ENCODE data around the gene RBBP8NL. TPM values are rescaled to one million over a fixed set of nuclear protein-coding genes. Genes with fewer than 3 reads are reported as not detected.

The RBBP8NL gene
- total and polyA plus RNA-seq, 2 donors (not counting 3 experiments of a cell fraction or from before 2014, with no cell fraction given), result not detected

DNA sequence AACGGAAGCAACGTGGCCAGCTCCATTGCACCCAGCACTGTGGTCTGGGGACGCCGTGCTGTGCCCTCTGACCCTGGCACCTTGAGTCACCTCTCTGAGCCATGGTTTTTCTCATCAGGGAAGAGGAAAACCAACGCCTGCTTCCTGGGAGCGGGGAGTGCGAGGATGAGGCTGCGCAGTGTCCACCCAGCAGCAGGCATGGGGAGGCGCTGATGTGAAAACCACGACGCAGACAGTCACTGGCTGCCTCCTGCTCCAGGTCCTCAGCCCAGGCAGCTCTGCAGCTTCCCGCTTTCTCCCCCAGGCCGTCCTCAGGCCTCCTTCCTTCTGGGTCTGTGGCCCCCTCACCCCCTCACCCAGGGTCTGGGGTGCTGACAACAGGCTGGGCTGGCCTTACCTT is 34.5 kb upstream of the RBBP8NL start:
- H3K9me1 ChIP-seq (replicated peaks; ENCODE audit: control insufficient read depth, extremely low read depth, insufficient read depth, low read length), result no peaks in the 10 kb centered on the region
- H3K79me2 ChIP-seq (ENCODE audit: control insufficient read depth, insufficient read depth, low read length), result no peaks in the 10 kb centered on the region
- no peaks in the 10 kb centered on the region for H3K36me3 ChIP-seq (ENCODE audit: control insufficient read depth in 2 of 2, extremely low read depth in 1 of 2, insufficient read depth in 2 of 2, low read length in 2 of 2)
- ChIA-PET CTCF (no interaction called here), POLR2A (no interaction called here)
- H3K27ac ChIP-seq (ENCODE audit: insufficient read depth, low read depth, low read length), result no peak overlapping the region
- no peak overlapping the region for H3K4me2 ChIP-seq (ENCODE audit: insufficient read depth, low read length)
- H3K4me1 ChIP-seq (ENCODE audit: control insufficient read depth, extremely low read depth, insufficient read depth, low read length), result no peaks in the 10 kb centered on the region
- dilution Hi-C loops (cut with MboI; ENCODE audit: extremely low pct_ligation_motif_present, low sequenced_read_pairs) (no loop called here), intact Hi-C loops (cut with micrococcal nuclease) (no loop called here)
- no peaks in the 10 kb centered on the region for H4K20me1 ChIP-seq (replicated peaks; ENCODE audit: control insufficient read depth, extremely low read depth, insufficient read depth, low read length)
- H3K9me3 ChIP-seq (replicated peaks; ENCODE audit: control insufficient read depth, insufficient read depth, low read length), result no peaks in the 10 kb centered on the region
- BruUV-seq (replicated peaks), result no TSS peak
- no peak overlapping the region for H2AFZ ChIP-seq (ENCODE audit: low read depth, low read length)
- H3K27me3 ChIP-seq (ENCODE audit: control insufficient read depth in 2 of 2, insufficient read depth in 2 of 2, low read length in 2 of 2), result no peaks in the 10 kb centered on the region
- H3K9ac ChIP-seq (replicated peaks; ENCODE audit: extremely low read depth, insufficient read depth, low read length), result no peak overlapping the region
- no peak for TF ChIP-seq MYC (IDR thresholded peaks at IDR 0.05; ENCODE audit: low read depth, low read length)
- no peak for TF ChIP-seq EZH2 (IDR thresholded peaks at IDR 0.05; ENCODE audit: borderline replicate concordance, low read depth, low read length, severe bottlenecking)
- no peak for TF ChIP-seq JUN (IDR thresholded peaks at IDR 0.05; ENCODE audit: borderline replicate concordance, insufficient read depth, insufficient read length, low read depth)
- no peak for TF ChIP-seq GATA2 (IDR thresholded peaks at IDR 0.05; ENCODE audit: insufficient read depth, insufficient read length, low read depth, low read length)
- FAIRE-seq (no peak), DNase-seq (ENCODE audit: low read depth, low spot score) (no peak)
- no peak overlapping the region for H3K4me3 ChIP-seq (replicated peaks in 1 of 3; ENCODE audit: insufficient read depth in 1 of 3, low read depth in 1 of 3, low read length in 3 of 3)

- no peaks in the 10 kb centered on the region for H3K79me2 ChIP-seq (ENCODE audit: control insufficient read depth, insufficient read depth, low read length)
- TF ChIP-seq POLR2A (IDR thresholded peaks at IDR 0.05; ENCODE audit: low read depth, low read length) (no peak), POLR2AphosphoS5 (IDR thresholded peaks at IDR 0.05; ENCODE audit: insufficient read depth, low read depth, low read length) (no peak), MYC (IDR thresholded peaks at IDR 0.05; ENCODE audit: low read depth, low read length) (no peak), CTCF (IDR thresholded peaks at IDR 0.05; ENCODE audit: extremely low read depth in 1 of 2, insufficient read depth in 1 of 2, low read depth in 1 of 2, low read length in 2 of 2) (no peak), JUN (IDR thresholded peaks at IDR 0.05; ENCODE audit: borderline replicate concordance, insufficient read depth, insufficient read length, low read depth) (no peak), FOS (IDR thresholded peaks at IDR 0.05; ENCODE audit: borderline replicate concordance, insufficient read depth, low read length) (no peak), EZH2 (IDR thresholded peaks at IDR 0.05; ENCODE audit: borderline replicate concordance, low read depth, low read length, severe bottlenecking) (no peak), MAX (IDR thresholded peaks at IDR 0.05; ENCODE audit: insufficient read depth, insufficient read length) (no peak), GATA2 (IDR thresholded peaks at IDR 0.05; ENCODE audit: insufficient read depth, insufficient read length, low read depth, low read length) (no peak)
- H3K27me3 ChIP-seq (ENCODE audit: control insufficient read depth in 2 of 2, insufficient read depth in 2 of 2, low read length in 2 of 2), result no peaks in the 10 kb centered on the region
- ChIA-PET POLR2A (no interaction called here), CTCF (no interaction called here)
- no peaks in the 10 kb centered on the region for H4K20me1 ChIP-seq (replicated peaks; ENCODE audit: control insufficient read depth, extremely low read depth, insufficient read depth, low read length)
- no peak overlapping the region for H2AFZ ChIP-seq (ENCODE audit: low read depth, low read length)
- BruUV-seq (replicated peaks), result no TSS peak
- intact Hi-C loops (cut with micrococcal nuclease), result no loop called here
- dilution Hi-C loops (cut with MboI; ENCODE audit: extremely low pct_ligation_motif_present, low sequenced_read_pairs), result no loop called here
- no peaks in the 10 kb centered on the region for H3K9me3 ChIP-seq (replicated peaks; ENCODE audit: control insufficient read depth, insufficient read depth, low read length)
- no peaks in the 10 kb centered on the region for H3K9me1 ChIP-seq (replicated peaks; ENCODE audit: control insufficient read depth, extremely low read depth, insufficient read depth, low read length)
- no peaks in the 10 kb centered on the region for H3K4me1 ChIP-seq (ENCODE audit: control insufficient read depth, extremely low read depth, insufficient read depth, low read length)
- H3K4me2 ChIP-seq (ENCODE audit: insufficient read depth, low read length), result no peak overlapping the region
- no peak overlapping the region for H3K27ac ChIP-seq (ENCODE audit: insufficient read depth, low read depth, low read length)
- DNase-seq (ENCODE audit: low read depth, low spot score) (no peak), FAIRE-seq (no peak)
- H3K36me3 ChIP-seq (ENCODE audit: control insufficient read depth in 2 of 2, extremely low read depth in 1 of 2, insufficient read depth in 2 of 2, low read length in 2 of 2), result no peaks in the 10 kb centered on the region
- H3K4me3 ChIP-seq (replicated peaks in 1 of 3; ENCODE audit: insufficient read depth in 1 of 3, low read depth in 1 of 3, low read length in 3 of 3), result no peak overlapping the region
- H3K9ac ChIP-seq (replicated peaks; ENCODE audit: extremely low read depth, insufficient read depth, low read length), result no peak overlapping the region
Measured at GRCh38 chr20:62461157-62461556, 33.8 kb upstream of the RBBP8NL start.
